GM18867 (cell line): ENCODE data around the gene SSH2.
A peak's percentile ranks its signal among the peaks of the same experiment; 100 is the strongest.
"Not testable (repeated sequence)": the region's sequence is repeated elsewhere in the genome, so short reads cannot be mapped to it uniquely, and the experiment has no call there.

Source experiments
- ATAC-seq: cut with Tn5 transposase; IDR thresholded peaks from one replicate; pipeline ENCODE4 v1.9.1; 2021; ENCODE audit warnings: mild to moderate bottlenecking, moderate library complexity; ENCODE audit not compliant: unreplicated experiment

The SSH2 gene

DNA sequence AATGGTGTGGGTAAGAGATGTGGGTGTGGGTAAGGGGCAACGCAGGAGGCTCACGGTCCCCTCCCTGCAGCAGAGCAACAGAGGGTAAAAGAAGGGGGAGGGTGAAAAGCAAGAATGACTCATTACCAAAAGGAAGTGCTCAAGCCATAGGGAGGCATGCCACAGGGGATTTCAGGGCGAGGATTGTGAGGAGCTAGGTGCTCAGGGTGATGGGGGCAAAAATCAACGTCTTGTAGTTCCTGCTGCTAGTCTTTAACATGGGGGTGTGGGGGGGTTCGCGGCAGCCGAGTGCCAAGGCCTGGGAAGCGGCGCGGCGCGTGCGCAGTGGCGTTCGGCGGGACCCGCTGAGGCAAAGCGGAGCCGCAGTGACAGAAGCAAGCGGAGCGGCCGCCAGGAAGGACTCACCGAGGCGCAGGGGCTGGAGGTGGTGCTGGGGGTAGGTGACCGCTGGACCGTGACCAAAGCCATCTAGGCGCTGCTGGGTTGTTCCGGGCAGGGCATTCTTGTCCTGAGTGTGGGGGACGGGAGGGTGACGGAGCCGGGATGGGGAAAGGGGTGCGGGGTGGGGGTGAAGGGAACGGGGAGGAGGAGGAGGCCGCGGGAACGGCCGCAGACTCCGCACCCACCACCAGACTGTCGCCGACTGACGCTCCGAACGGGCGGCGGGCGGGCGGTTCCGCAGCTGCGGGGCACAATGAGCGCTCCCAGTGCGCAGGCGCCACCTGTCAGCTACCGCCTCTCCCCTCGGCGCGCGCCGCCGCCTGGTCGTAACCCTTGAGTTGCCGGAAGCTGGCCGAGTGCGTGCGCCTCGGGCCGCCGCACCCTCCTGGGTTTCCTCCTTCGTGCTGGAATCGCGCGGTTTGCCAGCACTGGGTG, at the start of gene SSH2:
SSH2 (minus strand) TSS at position 696 of the 876 bp plus-strand sequence; CDS start at position 468, 228 bp downstream.
- ATAC-seq = peak; percentile 67

- no peak for ATAC-seq
These were observed 47.8 kb upstream of the SSH2 start for GRCh38 chr17:29977836-29978235.

GRCh38 chr17:29973005-29973404, 43.0 kb upstream of the SSH2 start:
- ATAC-seq = no peak

- no peak for ATAC-seq
These were observed 42.2 kb upstream of the SSH2 start for GRCh38 chr17:29972277-29972676.

- no peak for ATAC-seq
These were observed 38.2 kb upstream of the SSH2 start for GRCh38 chr17:29968271-29968670.

DNA sequence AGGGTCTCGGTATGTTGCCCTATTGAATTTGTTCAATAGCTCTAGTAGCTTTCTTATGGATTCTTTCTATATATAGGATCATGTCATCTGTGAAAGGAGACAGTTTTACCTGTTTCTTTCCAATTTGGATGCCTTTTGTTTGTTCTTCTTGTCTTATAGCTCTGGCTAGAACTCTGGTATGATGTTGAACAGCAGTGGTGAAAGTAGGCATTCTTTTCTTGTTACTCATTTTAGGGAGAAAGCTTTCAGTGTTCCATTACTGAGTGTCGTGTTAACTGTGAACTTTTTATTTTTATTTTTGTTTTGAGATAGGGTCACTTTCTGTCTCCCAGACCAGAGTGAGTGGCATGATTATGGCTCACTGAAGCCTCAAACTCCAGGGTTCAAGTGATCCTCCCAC, 32.6 kb upstream of the SSH2 start:
- ATAC-seq = no peak

DNA sequence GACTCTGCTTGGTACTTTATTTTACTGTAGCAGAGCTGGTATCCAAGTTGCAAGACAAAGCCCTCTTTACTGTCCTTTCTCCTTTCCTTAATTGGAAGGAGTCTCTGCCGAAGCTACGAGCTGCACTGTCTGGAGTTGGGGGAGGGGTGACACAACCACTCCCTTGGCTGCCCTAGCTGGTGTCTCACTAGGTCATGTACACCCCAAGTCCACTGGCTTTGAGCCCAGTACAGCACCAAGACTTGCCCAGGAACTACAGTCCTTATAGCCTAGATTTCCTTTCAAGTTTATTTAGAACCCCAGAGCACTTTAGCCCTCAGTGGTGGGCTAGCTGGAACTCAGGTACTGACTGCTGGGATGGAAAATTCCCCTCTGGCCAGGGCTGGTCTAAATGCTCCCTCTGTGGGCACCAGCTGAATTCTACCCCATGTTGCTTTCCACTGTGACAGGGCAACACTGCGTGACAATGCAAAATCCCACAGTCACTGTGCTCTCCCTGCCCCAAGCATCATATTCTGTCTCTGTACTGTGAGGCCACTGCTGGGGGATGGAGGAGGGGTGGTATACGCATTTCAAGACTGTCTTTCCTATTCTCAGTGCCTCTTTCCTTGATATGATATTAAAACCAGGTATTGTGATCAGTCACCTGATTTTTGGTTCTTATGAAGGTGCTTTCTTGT, 29.8 kb upstream of the SSH2 start:
- no peak for ATAC-seq

DNA sequence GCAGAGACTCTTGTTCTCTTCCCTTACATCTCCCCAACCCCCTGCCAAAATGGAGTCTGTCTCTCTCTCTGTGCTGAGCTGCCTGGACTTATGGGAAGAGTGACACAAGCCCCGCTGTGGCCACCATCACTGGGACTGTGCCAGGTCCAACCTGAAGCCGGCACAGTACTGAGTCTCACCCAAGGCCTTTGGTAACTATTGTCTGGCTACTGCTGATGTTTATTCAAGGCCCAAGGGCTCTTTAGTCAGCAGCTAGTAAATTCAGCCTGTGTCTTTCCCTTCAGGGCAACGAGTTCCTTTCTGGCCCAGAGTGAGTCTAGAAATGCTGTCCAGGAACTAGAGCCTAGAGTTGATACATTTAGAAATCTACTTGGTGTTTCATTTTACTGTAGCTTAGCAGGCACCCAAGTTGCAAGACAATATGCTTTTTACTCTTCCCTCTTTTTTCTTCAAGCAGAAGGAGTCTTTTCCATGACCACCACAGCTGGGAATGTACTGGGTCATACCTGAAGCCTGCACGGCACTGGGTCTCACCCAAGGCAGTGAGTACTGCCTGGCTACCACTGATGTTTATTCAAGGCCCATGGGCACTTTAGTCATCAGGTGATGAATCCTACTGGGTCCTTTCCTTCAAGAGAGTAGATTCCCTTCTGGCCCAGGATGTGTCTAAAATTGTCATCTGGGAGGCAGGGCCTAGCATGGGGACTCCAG, 29.1 kb upstream of the SSH2 start:
- ATAC-seq = no peak

DNA sequence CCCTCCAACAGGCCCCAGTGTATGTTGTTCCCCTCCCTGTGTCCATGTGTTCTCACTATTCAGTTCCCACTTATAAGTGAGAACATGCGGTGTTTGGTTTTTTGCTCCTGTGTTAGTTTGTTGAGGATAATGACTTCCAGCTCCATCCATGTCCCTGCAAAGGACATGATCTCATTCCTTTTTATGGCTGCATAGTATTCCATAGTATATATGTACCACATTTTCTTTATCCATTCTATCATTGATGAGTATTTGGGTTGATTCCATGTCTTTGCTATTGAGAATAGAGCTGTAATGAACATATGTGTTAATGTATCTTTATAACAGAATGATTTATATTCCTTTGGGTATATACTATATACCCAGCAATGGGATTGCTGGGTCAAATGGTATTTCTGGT, 27.5 kb upstream of the SSH2 start:
- not testable (repeated sequence) for ATAC-seq

DNA sequence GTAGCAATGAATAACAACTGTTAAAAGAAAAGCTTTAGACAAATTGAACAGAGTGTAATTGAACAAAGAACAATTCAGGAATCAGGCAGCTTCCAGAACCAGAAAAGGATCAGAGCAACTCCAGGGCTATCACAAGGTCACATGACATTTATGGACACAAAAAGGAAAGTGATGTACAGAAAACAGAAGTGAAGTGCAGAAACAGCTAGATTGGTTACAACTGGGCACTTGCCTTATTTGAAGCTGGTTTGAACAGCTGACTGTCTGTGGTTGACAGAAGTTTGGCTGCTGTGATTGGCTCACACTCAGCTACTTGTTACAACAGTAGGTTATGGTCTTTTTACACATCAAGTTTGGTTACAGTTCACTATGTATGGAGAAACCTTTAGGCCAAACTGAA, 26.2 kb upstream of the SSH2 start:
- no peak for ATAC-seq

- no peak for ATAC-seq
These were observed 24.4 kb upstream of the SSH2 start for GRCh38 chr17:29954405-29954804.

DNA sequence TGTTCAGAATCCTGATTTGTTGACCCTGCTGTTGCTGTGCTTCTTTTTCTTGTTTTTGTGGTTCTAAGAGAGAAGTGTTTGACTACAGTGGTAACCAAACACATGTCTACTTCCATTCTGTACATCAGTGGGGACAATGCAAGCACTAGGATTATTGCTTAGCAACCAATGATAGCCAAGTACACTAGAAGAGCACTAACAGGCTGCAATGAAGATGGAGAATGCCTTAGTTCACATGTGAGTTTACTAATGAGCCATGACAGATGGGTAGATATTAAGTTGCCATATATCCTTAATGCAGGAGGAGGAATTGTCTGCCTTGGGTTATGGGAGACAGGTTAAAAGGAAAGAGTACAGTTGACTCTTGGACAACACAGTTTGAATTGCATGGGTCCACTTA, 19.7 kb upstream of the SSH2 start:
- no peak for ATAC-seq

- ATAC-seq = no peak
These were observed 18.6 kb upstream of the SSH2 start for GRCh38 chr17:29948448-29949215.

- ATAC-seq = no peak
These were observed 15.3 kb upstream of the SSH2 start for GRCh38 chr17:29945281-29945680.

- ATAC-seq = no peak
These were observed 11.3 kb upstream of the SSH2 start, which contains the start of gene EFCAB5 for GRCh38 chr17:29941334-29941733. Gene EFCAB5 (plus strand): TSS chr17:29941634. CDS start chr17:29941797, 163 bp downstream.

DNA sequence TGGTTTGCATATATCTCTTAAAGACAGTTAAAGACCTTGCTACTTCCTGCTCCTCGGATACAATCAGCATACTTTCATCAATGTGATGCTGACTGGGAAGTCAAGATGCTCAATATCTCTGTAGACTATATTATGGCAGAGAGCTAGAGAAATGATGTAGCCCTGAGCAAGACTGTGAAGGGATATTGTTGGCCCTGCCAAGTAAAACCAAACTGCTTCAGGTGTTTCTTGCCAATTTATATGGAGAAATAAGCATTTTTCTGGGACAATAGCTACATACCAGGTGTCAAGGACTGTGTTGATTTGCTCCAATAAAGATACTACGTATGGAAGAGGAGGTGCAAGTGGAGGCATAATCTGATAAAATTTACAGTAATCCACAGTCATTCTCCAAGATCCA, 6.7 kb upstream of the SSH2 start:
- ATAC-seq = no peak

DNA sequence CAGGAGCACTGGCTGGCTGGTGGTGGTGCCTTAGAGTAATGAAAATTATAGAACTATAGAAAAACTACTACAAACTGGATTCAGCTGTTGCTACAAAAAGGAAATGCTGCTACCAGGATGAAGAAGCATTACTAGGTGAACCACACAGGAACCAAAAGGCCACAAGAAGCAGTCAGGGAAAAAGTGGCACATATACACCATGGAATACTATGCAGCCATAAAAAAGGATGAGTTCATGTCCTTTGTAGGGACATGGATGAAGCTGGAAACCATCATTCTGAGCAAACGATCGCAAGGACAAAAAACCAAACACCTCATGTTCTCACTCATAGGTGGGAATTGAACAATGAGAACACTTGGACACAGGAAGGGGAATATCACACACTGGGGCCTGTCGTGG, 5.9 kb upstream of the SSH2 start:
- not testable (repeated sequence) for ATAC-seq

GRCh38 chr17:29933379-29933778, 3.4 kb upstream of the SSH2 start:
- ATAC-seq = no peak

- ATAC-seq = peak; percentile 60
These were observed 1.4 kb upstream of the SSH2 start for GRCh38 chr17:29931231-29931932.

GRCh38 chr17:29930409-29931010, 482 bp upstream of the SSH2 start:
- ATAC-seq = no peak
